ENCODE data around the gene CCDC188. TPM values are rescaled to one million over a fixed set of nuclear protein-coding genes. Genes with fewer than 3 reads are reported as not detected.
"Not testable (repeated sequence)": the region's sequence is repeated elsewhere in the genome, so short reads cannot be mapped to it uniquely, and the experiment has no call there.

Gene CCDC188
- total and polyA plus RNA-seq, 2 donors (not counting 1 experiment from before 2014, with no cell fraction given), result 0.33 to 0.59 TPM

- Histone ChIP-seq H3K36me3 (ENCODE audit: control insufficient read depth, insufficient read depth, low read length) (no peaks in the 10 kb centered on the region), H3K27ac (ENCODE audit: insufficient read depth, low read length) (no peak overlapping the region), H3K9ac (ENCODE audit: insufficient read depth, low read length) (no peak overlapping the region), H3K79me2 (ENCODE audit: control insufficient read depth, insufficient read depth, low read length) (no peaks in the 10 kb centered on the region), H3K4me3 (replicated peaks in 1 of 4; ENCODE audit: control extremely low read depth in 1 of 4, insufficient read depth in 1 of 4, low read depth in 3 of 4, low read length in 4 of 4) (no peak overlapping the region), H3K4me2 (ENCODE audit: extremely low read depth, insufficient read depth, low read length) (no peak overlapping the region), H3K4me1 (ENCODE audit: control insufficient read depth, extremely low read depth, insufficient read depth, low read length) (no peaks in the 10 kb centered on the region), H2AFZ (ENCODE audit: low read length) (no peak overlapping the region), H3K27me3 (ENCODE audit: control insufficient read depth, insufficient read depth, low read length) (no peaks in the 10 kb centered on the region), H4K20me1 (ENCODE audit: control insufficient read depth, extremely low read depth, insufficient read depth, low read length) (no peaks in the 10 kb centered on the region), H3K9me3 (ENCODE audit: control insufficient read depth, insufficient read depth, low read depth, low read length) (no peaks in the 10 kb centered on the region)
- DNase-seq (ENCODE audit: low read depth in 2 of 2), result no peak
- no peak for TF ChIP-seq EZH2 (IDR thresholded peaks at IDR 0.05; ENCODE audit: low read length, missing control alignments)
- TF ChIP-seq CTCF (conservative IDR thresholded peaks at IDR 0.05 in 1 of 2, IDR thresholded peaks at IDR 0.05 in 1 of 2; ENCODE audit: low read depth in 1 of 2, low read length in 2 of 2), result no peak
Measured at GRCh38 chr22:20165421-20165820, 14.6 kb upstream of the CCDC188 start.

- Histone ChIP-seq H3K4me2 (ENCODE audit: extremely low read depth, insufficient read depth, low read length) (no peak overlapping the region), H3K9ac (ENCODE audit: insufficient read depth, low read length) (no peak overlapping the region), H2AFZ (ENCODE audit: low read length) (no peak overlapping the region), H4K20me1 (ENCODE audit: control insufficient read depth, extremely low read depth, insufficient read depth, low read length) (no peaks in the 10 kb centered on the region), H3K79me2 (ENCODE audit: control insufficient read depth, insufficient read depth, low read length) (no peaks in the 10 kb centered on the region), H3K4me3 (replicated peaks in 1 of 4; ENCODE audit: control extremely low read depth in 1 of 4, insufficient read depth in 1 of 4, low read depth in 3 of 4, low read length in 4 of 4) (no peak overlapping the region), H3K36me3 (ENCODE audit: control insufficient read depth, insufficient read depth, low read length) (no peaks in the 10 kb centered on the region), H3K27ac (ENCODE audit: insufficient read depth, low read length) (no peak overlapping the region), H3K27me3 (ENCODE audit: control insufficient read depth, insufficient read depth, low read length) (no peaks in the 10 kb centered on the region), H3K9me3 (ENCODE audit: control insufficient read depth, insufficient read depth, low read depth, low read length) (no peaks in the 10 kb centered on the region), H3K4me1 (ENCODE audit: control insufficient read depth, extremely low read depth, insufficient read depth, low read length) (no peaks in the 10 kb centered on the region)
- no peak for DNase-seq (ENCODE audit: low read depth in 2 of 2)
- TF ChIP-seq EZH2 (IDR thresholded peaks at IDR 0.05; ENCODE audit: low read length, missing control alignments) (no peak), CTCF (conservative IDR thresholded peaks at IDR 0.05 in 1 of 2, IDR thresholded peaks at IDR 0.05 in 1 of 2; ENCODE audit: low read depth in 1 of 2, low read length in 2 of 2) (no peak)
Measured at GRCh38 chr22:20164863-20165262, 14.0 kb upstream of the CCDC188 start.

DNA sequence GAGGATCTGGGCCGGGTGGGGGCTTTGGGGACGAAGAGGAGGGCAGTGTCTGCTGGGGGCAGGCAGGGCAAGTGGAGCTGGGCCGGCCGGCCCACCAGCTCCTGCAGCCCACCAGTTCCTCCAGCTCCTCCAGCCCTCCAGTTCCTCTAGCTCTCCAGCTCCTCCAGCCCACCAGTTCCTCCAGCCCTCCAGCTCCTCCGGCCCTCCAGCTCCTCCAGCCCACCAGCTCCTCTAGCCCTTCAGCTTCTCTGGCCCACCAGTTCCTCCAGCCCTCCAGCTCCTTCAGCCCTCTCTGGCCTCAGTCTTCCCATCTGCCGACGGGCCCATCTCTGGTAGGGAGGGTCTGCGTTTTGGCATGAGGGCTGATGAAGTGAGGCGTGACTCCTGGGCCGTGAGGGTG, 9.2 kb upstream of the CCDC188 start:
- no peaks in the 10 kb centered on the region for H3K79me2 ChIP-seq (ENCODE audit: control insufficient read depth, insufficient read depth, low read length)

DNA sequence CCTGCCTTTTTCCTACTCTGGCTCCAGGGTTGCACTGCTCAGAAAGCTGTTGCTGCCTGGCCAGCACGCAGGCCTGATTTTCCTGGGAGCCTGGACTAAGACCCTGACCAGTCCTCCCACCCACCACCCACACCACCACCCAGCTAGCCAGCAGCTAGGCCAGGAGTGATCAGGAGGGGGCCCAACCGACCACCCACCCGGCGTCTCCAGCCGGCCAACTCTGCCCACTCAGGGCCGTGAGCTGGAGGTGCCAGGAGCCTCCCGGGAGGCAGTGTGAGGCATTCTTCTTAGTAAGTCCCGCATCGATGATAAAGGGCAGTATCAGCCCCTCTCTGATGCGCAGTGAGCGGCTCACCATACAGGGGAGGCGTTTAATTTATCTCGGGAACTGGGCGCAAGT, 8.7 kb upstream of the CCDC188 start:
- not testable (repeated sequence) for H3K4me3 ChIP-seq (replicated peaks in 1 of 4; ENCODE audit: control extremely low read depth in 1 of 4, insufficient read depth in 1 of 4, low read depth in 3 of 4, low read length in 4 of 4); H3K4me1 ChIP-seq (ENCODE audit: control insufficient read depth, extremely low read depth, insufficient read depth, low read length); DNase-seq (ENCODE audit: low read depth in 2 of 2); H3K9me3 ChIP-seq (ENCODE audit: control insufficient read depth, insufficient read depth, low read depth, low read length); H3K79me2 ChIP-seq (ENCODE audit: control insufficient read depth, insufficient read depth, low read length); H3K4me2 ChIP-seq (ENCODE audit: extremely low read depth, insufficient read depth, low read length); H3K27ac ChIP-seq (ENCODE audit: insufficient read depth, low read length); H3K9ac ChIP-seq (ENCODE audit: insufficient read depth, low read length); H3K36me3 ChIP-seq (ENCODE audit: control insufficient read depth, insufficient read depth, low read length); H4K20me1 ChIP-seq (ENCODE audit: control insufficient read depth, extremely low read depth, insufficient read depth, low read length); H3K27me3 ChIP-seq (ENCODE audit: control insufficient read depth, insufficient read depth, low read length); H2AFZ ChIP-seq (ENCODE audit: low read length)

More for the DNA sequence above, 9.2 kb upstream of the CCDC188 start:
- Histone ChIP-seq H3K4me1 (ENCODE audit: control insufficient read depth, extremely low read depth, insufficient read depth, low read length) (no peaks in the 10 kb centered on the region), H3K4me2 (ENCODE audit: extremely low read depth, insufficient read depth, low read length) (no peak overlapping the region), H2AFZ (ENCODE audit: low read length) (no peak overlapping the region), H3K27ac (ENCODE audit: insufficient read depth, low read length) (no peak overlapping the region), H3K9me3 (ENCODE audit: control insufficient read depth, insufficient read depth, low read depth, low read length) (no peaks in the 10 kb centered on the region), H3K4me3 (replicated peaks in 1 of 4; ENCODE audit: control extremely low read depth in 1 of 4, insufficient read depth in 1 of 4, low read depth in 3 of 4, low read length in 4 of 4) (no peak overlapping the region), H3K36me3 (ENCODE audit: control insufficient read depth, insufficient read depth, low read length) (no peaks in the 10 kb centered on the region), H3K9ac (ENCODE audit: insufficient read depth, low read length) (no peak overlapping the region), H3K27me3 (ENCODE audit: control insufficient read depth, insufficient read depth, low read length) (no peaks in the 10 kb centered on the region), H4K20me1 (ENCODE audit: control insufficient read depth, extremely low read depth, insufficient read depth, low read length) (no peaks in the 10 kb centered on the region)
- no peak for DNase-seq (ENCODE audit: low read depth in 2 of 2)
- TF ChIP-seq EZH2 (IDR thresholded peaks at IDR 0.05; ENCODE audit: low read length, missing control alignments), result no peak

Data from fibroblast of lung (primary cell).